ENCODE measurements around the gene PLS1.

The PLS1 gene

GRCh38 chr3:142604940-142605339 is 8.7 kb downstream of the PLS1 start:
- H3K4me1 ChIP-seq (ENCODE audit: insufficient read depth, poor library complexity, severe bottlenecking): no peaks in the 10 kb centered on the region
- ATAC-seq (ENCODE audit: low read depth) (no peak), DNase-seq (ENCODE audit: low spot score) (no peak)

GRCh38 chr3:142608631-142609030 is 12.4 kb downstream of the PLS1 start:
- Histone ChIP-seq H3K27me3 (ENCODE audit: insufficient read depth, poor library complexity, severe bottlenecking) (no peaks in the 10 kb centered on the region), H3K4me3 (ENCODE audit: severe bottlenecking) (no peak overlapping the region), H3K36me3 (ENCODE audit: low read depth) (no peaks in the 10 kb centered on the region), H3K9me3 (ENCODE audit: severe bottlenecking) (no peaks in the 10 kb centered on the region), H3K4me1 (ENCODE audit: insufficient read depth, poor library complexity, severe bottlenecking) (peaks cover 6% of the 10 kb centered on the region), H3K27ac (ENCODE audit: poor library complexity, severe bottlenecking) (no peak overlapping the region)
- DNase-seq (ENCODE audit: low spot score): no peak
- TF ChIP-seq, protein P1, sequence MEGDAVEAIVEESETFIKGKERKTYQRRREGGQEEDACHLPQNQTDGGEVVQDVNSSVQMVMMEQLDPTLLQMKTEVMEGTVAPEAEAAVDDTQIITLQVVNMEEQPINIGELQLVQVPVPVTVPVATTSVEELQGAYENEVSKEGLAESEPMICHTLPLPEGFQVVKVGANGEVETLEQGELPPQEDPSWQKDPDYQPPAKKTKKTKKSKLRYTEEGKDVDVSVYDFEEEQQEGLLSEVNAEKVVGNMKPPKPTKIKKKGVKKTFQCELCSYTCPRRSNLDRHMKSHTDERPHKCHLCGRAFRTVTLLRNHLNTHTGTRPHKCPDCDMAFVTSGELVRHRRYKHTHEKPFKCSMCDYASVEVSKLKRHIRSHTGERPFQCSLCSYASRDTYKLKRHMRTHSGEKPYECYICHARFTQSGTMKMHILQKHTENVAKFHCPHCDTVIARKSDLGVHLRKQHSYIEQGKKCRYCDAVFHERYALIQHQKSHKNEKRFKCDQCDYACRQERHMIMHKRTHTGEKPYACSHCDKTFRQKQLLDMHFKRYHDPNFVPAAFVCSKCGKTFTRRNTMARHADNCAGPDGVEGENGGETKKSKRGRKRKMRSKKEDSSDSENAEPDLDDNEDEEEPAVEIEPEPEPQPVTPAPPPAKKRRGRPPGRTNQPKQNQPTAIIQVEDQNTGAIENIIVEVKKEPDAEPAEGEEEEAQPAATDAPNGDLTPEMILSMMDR (IDR thresholded peaks at IDR 0.05; ENCODE audit: poor library complexity, severe bottlenecking): no peak
- no peak for ATAC-seq (ENCODE audit: low read depth)

More at GRCh38 chr3:142604940-142605339, 8.7 kb downstream of the PLS1 start:
- Histone ChIP-seq H3K27ac (ENCODE audit: poor library complexity, severe bottlenecking) (no peak overlapping the region), H3K4me3 (ENCODE audit: severe bottlenecking) (no peak overlapping the region), H3K36me3 (ENCODE audit: low read depth) (no peaks in the 10 kb centered on the region), H3K9me3 (ENCODE audit: severe bottlenecking) (no peaks in the 10 kb centered on the region), H3K27me3 (ENCODE audit: insufficient read depth, poor library complexity, severe bottlenecking) (no peaks in the 10 kb centered on the region)
- TF ChIP-seq, protein P1 (IDR thresholded peaks at IDR 0.05; ENCODE audit: poor library complexity, severe bottlenecking): no peak

- Histone ChIP-seq H3K27me3 (ENCODE audit: insufficient read depth, poor library complexity, severe bottlenecking) (no peaks in the 10 kb centered on the region), H3K9me3 (ENCODE audit: severe bottlenecking) (no peaks in the 10 kb centered on the region)
- TF ChIP-seq, protein P1 (IDR thresholded peaks at IDR 0.05; ENCODE audit: poor library complexity, severe bottlenecking): no peak
Observed at GRCh38 chr3:142609136-142609535, 12.9 kb downstream of the PLS1 start.

GRCh38 chr3:142611206-142611605 is 15.0 kb downstream of the PLS1 start:
- Histone ChIP-seq H3K9me3 (ENCODE audit: severe bottlenecking) (no peaks in the 10 kb centered on the region), H3K36me3 (ENCODE audit: low read depth) (no peaks in the 10 kb centered on the region), H3K27me3 (ENCODE audit: insufficient read depth, poor library complexity, severe bottlenecking) (no peaks in the 10 kb centered on the region), H3K4me1 (ENCODE audit: insufficient read depth, poor library complexity, severe bottlenecking) (peaks cover 8% of the 10 kb centered on the region), H3K4me3 (ENCODE audit: severe bottlenecking) (no peak overlapping the region), H3K27ac (ENCODE audit: poor library complexity, severe bottlenecking) (no peak overlapping the region)
- no peak for DNase-seq (ENCODE audit: low spot score)
- ATAC-seq (ENCODE audit: low read depth): no peak
- TF ChIP-seq, protein P1 (IDR thresholded peaks at IDR 0.05; ENCODE audit: poor library complexity, severe bottlenecking): no peak

More at GRCh38 chr3:142609136-142609535, 12.9 kb downstream of the PLS1 start:
- Histone ChIP-seq H3K4me1 (ENCODE audit: insufficient read depth, poor library complexity, severe bottlenecking) (peaks cover 8% of the 10 kb centered on the region), H3K36me3 (ENCODE audit: low read depth) (no peaks in the 10 kb centered on the region), H3K4me3 (ENCODE audit: severe bottlenecking) (no peak overlapping the region), H3K27ac (ENCODE audit: poor library complexity, severe bottlenecking) (no peak overlapping the region)
- no peak for DNase-seq (ENCODE audit: low spot score)
- no peak for ATAC-seq (ENCODE audit: low read depth)

- no peak for DNase-seq (ENCODE audit: low spot score)
- Histone ChIP-seq H3K9me3 (ENCODE audit: severe bottlenecking) (no peaks in the 10 kb centered on the region), H3K27me3 (ENCODE audit: insufficient read depth, poor library complexity, severe bottlenecking) (no peaks in the 10 kb centered on the region), H3K27ac (ENCODE audit: poor library complexity, severe bottlenecking) (no peak overlapping the region), H3K36me3 (ENCODE audit: low read depth) (no peaks in the 10 kb centered on the region), H3K4me1 (ENCODE audit: insufficient read depth, poor library complexity, severe bottlenecking) (peaks cover 8% of the 10 kb centered on the region), H3K4me3 (ENCODE audit: severe bottlenecking) (no peak overlapping the region)
- TF ChIP-seq, protein P1 (IDR thresholded peaks at IDR 0.05; ENCODE audit: poor library complexity, severe bottlenecking): no peak
- peak; percentile 41; the same call in 1 of the 3 replicates for ATAC-seq (ENCODE audit: low read depth)
Observed at GRCh38 chr3:142613491-142613890, 17.3 kb downstream of the PLS1 start.

All from RWPE2 (cell line).